ENCODE measurements around the gene GMEB2. TPM values are rescaled to one million over a fixed set of nuclear protein-coding genes. Genes with fewer than 3 reads are reported as not detected.

Gene GMEB2
- polyA plus RNA-seq, 1 of the 3 experiments (the other 2 are of a cell fraction), result 6.5 TPM

- POLR2A ChIA-PET, result no interaction called here
- Histone ChIP-seq H3K4me3 (ENCODE audit: low read depth in 2 of 2, low read length in 1 of 2) (no peak overlapping the region), H3K9me2 (no peaks in the 10 kb centered on the region), H3K4me2 (no peak overlapping the region), H3K79me2 (ENCODE audit: insufficient read depth) (no peaks in the 10 kb centered on the region), H3F3A (replicated peaks; ENCODE audit: insufficient read depth) (no peaks in the 10 kb centered on the region), H3K27ac (ENCODE audit: low read depth in 2 of 2, low read length in 1 of 2) (no peak overlapping the region), H3K9ac (no peak overlapping the region), H3K4me1 (ENCODE audit: control insufficient read depth in 1 of 2, insufficient read depth in 2 of 2, low read depth in 1 of 2, low read length in 1 of 2) (no peaks in the 10 kb centered on the region), H3K27me3 (ENCODE audit: insufficient read depth) (no peaks in the 10 kb centered on the region), H3K9me3 (no peaks in the 10 kb centered on the region), H3K36me3 (replicated peaks in 1 of 2; ENCODE audit: control insufficient read depth in 1 of 2, insufficient read depth in 2 of 2, low read length in 1 of 2) (peaks cover 0 to 16% of the 10 kb centered on the region in 2 experiments), H4K20me1 (ENCODE audit: insufficient read depth) (no peaks in the 10 kb centered on the region), H2AFZ (ENCODE audit: low read depth) (no peak overlapping the region)
- CTCF ChIA-PET, result interaction anchor here (1.5 kb wide), 1 partner anchor 17 kb away, joined by 4 read pairs; no protein-coding TSS in a partner anchor
- DNase-seq, result no peak
- WGBS (ENCODE audit: low lambda C conversion rate), result 92% methylated on average over 30 of the region's 52 CpGs
- TF ChIP-seq RAD21 (IDR thresholded peaks at IDR 0.05; ENCODE audit: low read length) (no peak), TEAD4 (IDR thresholded peaks at IDR 0.05; ENCODE audit: borderline replicate concordance, insufficient read depth) (no peak), EP300 (IDR thresholded peaks at IDR 0.05; ENCODE audit: borderline replicate concordance in 1 of 2, low read depth in 1 of 2, low read length in 1 of 2) (no peak), FOXM1 (IDR thresholded peaks at IDR 0.05; ENCODE audit: low read depth) (no peak), TCF12 (IDR thresholded peaks at IDR 0.05) (no peak), SMC3 (IDR thresholded peaks at IDR 0.05; ENCODE audit: low read depth, low read length) (no peak), YY1 (IDR thresholded peaks at IDR 0.05; ENCODE audit: low read depth) (no peak), JUND (IDR thresholded peaks at IDR 0.05) (no peak), CTCF (IDR thresholded peaks at IDR 0.05) (no peak), EZH2phosphoT487 (IDR thresholded peaks at IDR 0.05; ENCODE audit: borderline replicate concordance, low read depth) (no peak), FOSL2 (IDR thresholded peaks at IDR 0.05; ENCODE audit: borderline replicate concordance, low read depth) (no peak), POLR2AphosphoS5 (IDR thresholded peaks at IDR 0.05; ENCODE audit: low read depth, low read length) (no peak), ELF1 (IDR thresholded peaks at IDR 0.05) (no peak)
These were observed 36.4 kb downstream of the GMEB2 start for GRCh38 chr20:63590218-63591146.

GRCh38 chr20:63589261-63590217 is 37.4 kb downstream of the GMEB2 start:
- H3K4me3 ChIP-seq (ENCODE audit: low read depth in 2 of 2, low read length in 1 of 2), result no peak overlapping the region
- H3K9ac ChIP-seq, result no peak overlapping the region
- POLR2A ChIA-PET, result no interaction called here
- DNase-seq, result no peak
- no peaks in the 10 kb centered on the region for H3K27me3 ChIP-seq (ENCODE audit: insufficient read depth)
- H3K36me3 ChIP-seq (replicated peaks in 1 of 2; ENCODE audit: control insufficient read depth in 1 of 2, insufficient read depth in 2 of 2, low read length in 1 of 2), result peaks cover 0 to 16% of the 10 kb centered on the region in 2 experiments
- no peaks in the 10 kb centered on the region for H3K4me1 ChIP-seq (ENCODE audit: control insufficient read depth in 1 of 2, insufficient read depth in 2 of 2, low read depth in 1 of 2, low read length in 1 of 2)
- no peaks in the 10 kb centered on the region for H3F3A ChIP-seq (replicated peaks; ENCODE audit: insufficient read depth)
- WGBS (ENCODE audit: low lambda C conversion rate), result 95% methylated on average over 22 of the region's 38 CpGs
- CTCF ChIA-PET, result interaction anchor here (1.5 kb wide), 1 partner anchor 16 kb away, joined by 4 read pairs; no protein-coding TSS in a partner anchor
- no peaks in the 10 kb centered on the region for H3K79me2 ChIP-seq (ENCODE audit: insufficient read depth)
- no peak overlapping the region for H2AFZ ChIP-seq (ENCODE audit: low read depth)
- H4K20me1 ChIP-seq (ENCODE audit: insufficient read depth), result no peaks in the 10 kb centered on the region
- no peak overlapping the region for H3K4me2 ChIP-seq
- H3K9me2 ChIP-seq, result no peaks in the 10 kb centered on the region
- no peaks in the 10 kb centered on the region for H3K9me3 ChIP-seq
- no peak overlapping the region for H3K27ac ChIP-seq (ENCODE audit: low read depth in 2 of 2, low read length in 1 of 2)
- TF ChIP-seq IRF3 (IDR thresholded peaks at IDR 0.05; ENCODE audit: low read depth, low read length) (no peak), PBX3 (IDR thresholded peaks at IDR 0.05) (no peak), FOXJ3 (CRISPR knock-in tag; IDR thresholded peaks at IDR 0.05) (no peak), RAD21 (IDR thresholded peaks at IDR 0.05; ENCODE audit: low read length) (no peak), MXI1 (IDR thresholded peaks at IDR 0.05; ENCODE audit: low read depth, low read length) (no peak), JUND (IDR thresholded peaks at IDR 0.05) (no peak), TCF12 (IDR thresholded peaks at IDR 0.05) (no peak), RCOR1 (IDR thresholded peaks at IDR 0.05; ENCODE audit: low read length) (no peak), YY1 (IDR thresholded peaks at IDR 0.05; ENCODE audit: low read depth) (no peak), EP300 (IDR thresholded peaks at IDR 0.05; ENCODE audit: borderline replicate concordance in 1 of 2, low read depth in 1 of 2, low read length in 1 of 2) (no peak), RFX5 (IDR thresholded peaks at IDR 0.05; ENCODE audit: low read length) (no peak), MAX (IDR thresholded peaks at IDR 0.05; ENCODE audit: low read depth) (no peak)
